GM12874 (cell line): Measurements from ENCODE around the gene ALKBH7.

Source experiments
- TF ChIP-seq, protein P1 (sequence below): IDR thresholded peaks from 2 replicates; pipeline ENCODE4 v1.5.1; 2011; ENCODE audit warnings: low read depth, mild to moderate bottlenecking, control low read depth, low read length, moderate library complexity; ENCODE audit not compliant: insufficient read depth

ALKBH7 gene

DNA sequence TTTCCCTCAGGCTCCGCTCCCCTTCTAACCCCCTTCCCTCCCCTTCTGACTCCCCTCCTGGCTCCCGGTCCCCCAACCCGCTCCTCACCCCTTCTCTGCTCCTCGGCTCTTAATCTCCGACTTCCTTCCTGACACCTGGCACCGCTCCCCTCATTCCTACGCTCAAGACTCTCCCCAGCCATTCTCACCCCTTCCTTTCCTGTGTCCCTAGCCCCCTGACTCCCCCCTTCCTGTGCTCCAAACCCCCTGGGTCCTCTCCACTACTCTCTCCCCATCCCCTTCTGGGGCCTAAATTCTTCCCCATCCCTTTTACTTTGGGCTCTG is 10.6 kb upstream of the ALKBH7 start:
- TF ChIP-seq, protein P1, sequence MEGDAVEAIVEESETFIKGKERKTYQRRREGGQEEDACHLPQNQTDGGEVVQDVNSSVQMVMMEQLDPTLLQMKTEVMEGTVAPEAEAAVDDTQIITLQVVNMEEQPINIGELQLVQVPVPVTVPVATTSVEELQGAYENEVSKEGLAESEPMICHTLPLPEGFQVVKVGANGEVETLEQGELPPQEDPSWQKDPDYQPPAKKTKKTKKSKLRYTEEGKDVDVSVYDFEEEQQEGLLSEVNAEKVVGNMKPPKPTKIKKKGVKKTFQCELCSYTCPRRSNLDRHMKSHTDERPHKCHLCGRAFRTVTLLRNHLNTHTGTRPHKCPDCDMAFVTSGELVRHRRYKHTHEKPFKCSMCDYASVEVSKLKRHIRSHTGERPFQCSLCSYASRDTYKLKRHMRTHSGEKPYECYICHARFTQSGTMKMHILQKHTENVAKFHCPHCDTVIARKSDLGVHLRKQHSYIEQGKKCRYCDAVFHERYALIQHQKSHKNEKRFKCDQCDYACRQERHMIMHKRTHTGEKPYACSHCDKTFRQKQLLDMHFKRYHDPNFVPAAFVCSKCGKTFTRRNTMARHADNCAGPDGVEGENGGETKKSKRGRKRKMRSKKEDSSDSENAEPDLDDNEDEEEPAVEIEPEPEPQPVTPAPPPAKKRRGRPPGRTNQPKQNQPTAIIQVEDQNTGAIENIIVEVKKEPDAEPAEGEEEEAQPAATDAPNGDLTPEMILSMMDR = no peak

DNA sequence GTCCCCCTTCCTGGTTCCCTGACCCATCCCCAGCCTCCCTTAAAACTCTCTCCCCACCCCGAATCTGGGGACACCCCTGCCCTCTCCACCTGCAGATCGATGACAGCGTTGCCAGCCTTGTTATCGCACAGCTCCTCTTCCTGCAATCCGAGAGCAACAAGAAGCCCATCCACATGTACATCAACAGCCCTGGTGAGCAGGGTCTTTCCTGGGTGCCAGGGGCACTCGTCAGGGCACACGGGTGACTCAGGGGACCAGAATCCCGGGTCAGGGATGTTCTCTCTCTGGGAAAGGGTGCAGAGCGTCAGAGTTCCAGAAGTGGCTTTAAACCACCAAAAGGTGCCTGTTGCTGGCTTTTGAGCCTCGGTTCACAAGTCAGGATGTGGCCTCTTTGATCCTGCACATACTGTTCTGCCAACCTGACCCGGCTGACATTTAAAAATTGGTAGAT is 10.2 kb upstream of the ALKBH7 start:
- TF ChIP-seq, protein P1 = no peak

DNA sequence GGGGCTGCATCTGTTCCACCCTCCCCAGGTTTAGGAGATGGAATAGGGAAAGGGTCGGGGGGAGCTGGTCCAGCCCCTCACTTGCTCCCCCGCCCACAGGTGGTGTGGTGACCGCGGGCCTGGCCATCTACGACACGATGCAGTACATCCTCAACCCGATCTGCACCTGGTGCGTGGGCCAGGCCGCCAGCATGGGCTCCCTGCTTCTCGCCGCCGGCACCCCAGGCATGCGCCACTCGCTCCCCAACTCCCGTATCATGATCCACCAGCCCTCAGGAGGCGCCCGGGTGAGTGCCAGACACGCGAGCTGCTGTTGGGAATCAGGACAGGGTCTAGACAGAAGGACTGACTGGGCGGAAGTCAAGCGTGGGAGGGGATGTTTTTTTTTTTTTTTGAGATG is 8.2 kb upstream of the ALKBH7 start:
- TF ChIP-seq, protein P1 = no peak

DNA sequence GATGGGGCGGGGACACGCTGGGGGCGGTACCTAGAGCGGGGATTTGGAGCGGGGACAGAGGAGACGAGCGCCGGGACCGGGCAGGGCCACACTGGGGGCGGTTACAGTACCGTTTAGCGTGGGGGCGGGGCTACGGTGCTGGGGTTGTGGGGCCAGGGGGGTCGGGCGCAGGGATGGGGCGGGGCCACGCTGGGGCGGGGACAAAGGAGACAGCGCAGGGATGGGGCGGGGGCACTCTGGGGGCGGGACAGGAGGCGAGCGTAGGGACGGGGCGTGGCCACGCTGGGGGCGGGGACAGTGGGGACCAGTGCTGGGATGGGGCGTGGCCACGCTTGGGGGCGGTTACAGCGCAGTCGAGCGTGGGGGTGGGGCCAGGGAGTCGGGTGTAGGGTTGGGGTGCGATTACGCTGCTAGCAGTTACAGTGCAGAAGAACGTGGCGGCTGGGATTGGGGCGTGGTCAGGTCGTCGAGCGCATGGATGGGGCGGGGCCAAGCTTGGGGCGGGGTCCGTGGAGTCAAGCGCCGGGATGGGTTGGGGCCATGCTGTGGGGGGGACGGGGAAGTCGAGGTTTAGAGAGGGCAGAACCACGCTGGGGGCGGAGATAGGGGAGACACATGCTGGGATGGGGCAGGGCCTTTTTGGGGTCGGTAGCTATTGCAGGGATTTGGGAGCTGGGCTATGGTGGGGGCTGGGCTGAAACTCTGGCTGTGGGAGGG is 660 bp downstream of the ALKBH7 start:
- TF ChIP-seq, protein P1 = no peak

DNA sequence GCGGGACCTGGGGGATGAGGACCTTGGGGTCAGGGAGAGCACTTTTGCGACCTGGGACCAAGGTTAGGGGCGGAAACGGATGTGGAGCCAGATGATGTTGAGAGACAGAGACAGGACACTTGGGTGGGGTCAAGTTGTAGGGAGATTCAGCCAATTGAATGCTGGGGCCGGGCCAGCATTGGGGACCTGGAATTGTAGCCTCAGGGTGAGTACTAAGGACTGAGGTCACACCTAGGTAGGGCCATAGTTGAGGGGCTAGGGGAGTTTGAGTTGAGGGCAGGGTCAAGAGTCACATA is 1.2 kb downstream of the ALKBH7 start:
- TF ChIP-seq, protein P1 = no peak

DNA sequence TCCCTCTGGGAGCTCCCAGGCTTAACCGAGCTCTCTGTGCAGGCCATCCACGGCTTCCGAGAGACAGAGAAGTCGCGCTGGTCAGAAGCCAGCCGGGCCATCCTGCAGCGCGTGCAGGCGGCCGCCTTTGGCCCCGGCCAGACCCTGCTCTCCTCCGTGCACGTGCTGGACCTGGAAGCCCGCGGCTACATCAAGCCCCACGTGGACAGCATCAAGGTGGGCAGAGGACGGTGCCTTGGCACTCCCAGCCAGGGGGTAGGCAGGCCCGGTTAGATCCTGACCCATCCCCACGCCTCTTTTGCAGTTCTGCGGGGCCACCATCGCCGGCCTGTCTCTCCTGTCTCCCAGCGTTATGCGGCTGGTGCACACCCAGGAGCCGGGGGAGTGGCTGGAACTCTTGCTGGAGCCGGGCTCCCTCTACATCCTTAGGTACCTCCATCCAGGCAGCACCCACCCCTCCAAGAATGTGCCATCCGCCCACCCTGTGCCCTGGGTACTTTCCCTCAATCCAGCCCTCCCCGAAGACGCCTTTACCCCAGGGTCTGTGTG is 1.6 kb downstream of the ALKBH7 start:
- TF ChIP-seq, protein P1 = no peak

DNA sequence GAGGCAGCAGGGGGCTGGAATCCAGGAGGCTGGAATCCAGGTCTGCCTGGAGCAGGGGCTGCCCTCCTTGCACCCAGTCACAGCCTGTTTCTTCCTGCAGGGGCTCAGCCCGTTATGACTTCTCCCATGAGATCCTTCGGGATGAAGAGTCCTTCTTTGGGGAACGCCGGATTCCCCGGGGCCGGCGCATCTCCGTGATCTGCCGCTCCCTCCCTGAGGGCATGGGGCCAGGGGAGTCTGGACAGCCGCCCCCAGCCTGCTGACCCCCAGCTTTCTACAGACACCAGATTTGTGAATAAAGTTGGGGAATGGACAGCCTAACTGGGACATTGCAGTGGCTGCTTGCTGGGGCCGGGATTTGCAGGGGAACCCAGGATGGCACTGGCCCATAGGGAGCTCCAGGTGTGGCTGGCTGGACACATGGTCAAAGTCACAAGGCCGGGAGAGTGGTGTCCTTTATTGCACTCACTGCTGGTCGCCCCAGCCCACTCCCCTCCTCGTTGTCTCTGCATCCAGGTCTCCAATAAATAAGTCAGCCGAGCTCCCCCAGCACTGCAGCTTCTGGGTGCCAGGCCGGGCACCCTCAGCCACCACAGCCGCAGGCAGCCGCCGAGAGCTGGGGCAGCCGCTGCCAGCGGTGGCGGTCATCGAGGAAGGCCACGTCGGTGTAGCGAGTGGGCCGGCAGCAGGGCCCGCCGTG is 2.3 kb downstream of the ALKBH7 start:
- TF ChIP-seq, protein P1 = no peak
